Neural crest cell (in vitro differentiated cells): ENCODE measurements around the gene MRPL17. TPM values are rescaled to one million over a fixed set of nuclear protein-coding genes. Genes with fewer than 3 reads are reported as not detected.
"Not testable (repeated sequence)": the region's sequence is repeated elsewhere in the genome, so short reads cannot be mapped to it uniquely, and the experiment has no call there.

Source experiments
- DNase-seq: peaks from one replicate; pipeline ENCODE4 v3.0.0; 2021; ENCODE audit warnings: low read depth, mixed read lengths, low spot score
- H3K27ac Mint-ChIP-seq: one replicate; pipeline ENCODE4 v1.8.0; 2021; ENCODE audit warnings: mild to moderate bottlenecking, mixed read lengths; ENCODE audit not compliant: unreplicated experiment
- H3K27me3 Mint-ChIP-seq: 2 replicates; pipeline ENCODE4 v1.8.0; 2021; ENCODE audit warnings: low read depth, mild to moderate bottlenecking, mixed read lengths
- H3K36me3 Mint-ChIP-seq: 2 replicates; pipeline ENCODE4 v1.8.0; 2021; ENCODE audit warnings: low read depth, mild to moderate bottlenecking, mixed read lengths
- H3K4me1 Mint-ChIP-seq: 2 replicates; pipeline ENCODE4 v1.8.0; 2021; ENCODE audit warnings: mixed read lengths
- H3K4me3 Mint-ChIP-seq: one replicate; pipeline ENCODE4 v1.8.0; 2021; ENCODE audit warnings: mild to moderate bottlenecking, mixed read lengths
- H3K9me3 Mint-ChIP-seq: 2 replicates; pipeline ENCODE4 v1.8.0; 2021; ENCODE audit warnings: mixed read lengths
- CTCF ChIP-seq: fragments of 200-600 bp; sonication (generic); conservative IDR thresholded peaks from 2 replicates; pipeline ENCODE4 v1.5.0; 2021; ENCODE audit warnings: antibody characterized with exemption, mild to moderate bottlenecking
- total RNA-seq: library from RNA; stranded (reverse); gene quantifications from 2 replicates; pipeline ENCODE4 v1.2.1, GENCODE V29; 2021

MRPL17 gene
- total RNA-seq, 1 donor from 2014 or later: 58.9 TPM

GRCh38 chr11:6719576-6719975 is 36.4 kb upstream of the MRPL17 start:
- DNase-seq: no peak
- no peak overlapping the region for H3K4me3 Mint-ChIP-seq
- peaks cover 16% of the 10 kb centered on the region for H3K9me3 Mint-ChIP-seq

GRCh38 chr11:6717426-6717825 is 34.3 kb upstream of the MRPL17 start:
- Mint-ChIP-seq H3K36me3 (peaks cover 9% of the 10 kb centered on the region), H3K27me3 (no peaks in the 10 kb centered on the region)
- no peak for TF ChIP-seq CTCF

More at GRCh38 chr11:6719576-6719975, 36.4 kb upstream of the MRPL17 start:
- Mint-ChIP-seq H3K27ac (no peak overlapping the region), H3K36me3 (peaks cover 12% of the 10 kb centered on the region), H3K4me1 (peaks cover under 1% of the 10 kb centered on the region), H3K27me3 (no peaks in the 10 kb centered on the region)
- no peak for TF ChIP-seq CTCF

GRCh38 chr11:6711552-6711951 is 28.4 kb upstream of the MRPL17 start:
- peak; percentile 10 for DNase-seq

More at GRCh38 chr11:6717426-6717825, 34.3 kb upstream of the MRPL17 start:
- no peak overlapping the region for H3K4me3 Mint-ChIP-seq
- no peak overlapping the region for H3K27ac Mint-ChIP-seq
- peaks cover 15% of the 10 kb centered on the region for H3K9me3 Mint-ChIP-seq
- no peak for DNase-seq
- no peaks in the 10 kb centered on the region for H3K4me1 Mint-ChIP-seq

GRCh38 chr11:6708876-6709275 is 25.7 kb upstream of the MRPL17 start:
- Mint-ChIP-seq H3K4me1 (peaks cover 8% of the 10 kb centered on the region), H3K9me3 (peaks cover 7% of the 10 kb centered on the region), H3K27me3 (no peaks in the 10 kb centered on the region), H3K4me3 (no peak overlapping the region), H3K27ac (peak overlapping the region; percentile 3), H3K36me3 (no peaks in the 10 kb centered on the region)
- no peak for TF ChIP-seq CTCF
- no peak for DNase-seq

More at GRCh38 chr11:6711552-6711951, 28.4 kb upstream of the MRPL17 start:
- H3K27me3 Mint-ChIP-seq, H3K4me3 Mint-ChIP-seq, H3K4me1 Mint-ChIP-seq, H3K36me3 Mint-ChIP-seq, H3K27ac Mint-ChIP-seq: not testable (repeated sequence)
- H3K9me3 Mint-ChIP-seq: peaks cover 11% of the 10 kb centered on the region
- TF ChIP-seq CTCF: peak; percentile 50

GRCh38 chr11:6705905-6706535 is 22.9 kb upstream of the MRPL17 start:
- peak; percentile 95 for TF ChIP-seq CTCF
- H3K9me3 Mint-ChIP-seq: no peaks in the 10 kb centered on the region
- no peaks in the 10 kb centered on the region for H3K27me3 Mint-ChIP-seq
- H3K27ac Mint-ChIP-seq: no peak overlapping the region
- peak; percentile 55 for DNase-seq
- no peak overlapping the region for H3K4me3 Mint-ChIP-seq
- no peaks in the 10 kb centered on the region for H3K36me3 Mint-ChIP-seq
- peaks cover 28% of the 10 kb centered on the region for H3K4me1 Mint-ChIP-seq
